H1 (cell line): Measurements from ENCODE around the gene TNP2. TPM values are rescaled to one million over a fixed set of nuclear protein-coding genes. Genes with fewer than 3 reads are reported as not detected.

Experiments used
- CTCF ChIA-PET: fragments of 300-600 bp; sonication (Branson Sonifier 250); formaldehyde crosslinking; loops from one replicate; lab custom pipeline; 2021; ENCODE audit not compliant: partially characterized antibody; lab: Charles Lee
- POLR2A ChIA-PET: fragments of 300-600 bp; sonication (Branson Sonifier 250); formaldehyde crosslinking; loops from one replicate; lab custom pipeline; 2021; ENCODE audit warnings: inconsistent platforms; ENCODE audit not compliant: partially characterized antibody; lab: Charles Lee
- DNase-seq, 2 experiments: peaks; one replicate each; pipeline versions ENCODE4 v3.0.0 to v3.0.0-alpha.2; 2010 to 2022; ENCODE audit warnings: low spot score in 2 of 2, low read depth in 1 of 2, mixed read lengths in 1 of 2
- FAIRE-seq: peaks from 2 replicates; lab custom pipeline; 2011; peaks lifted over from hg19 to GRCh38; lab: Jason Lieb, UNC
- H2AFZ ChIP-seq: 2 replicates; pipeline ENCODE4 v1.8.1; 2012; ENCODE audit warnings: low read length, inconsistent platforms
- H2AK5ac ChIP-seq: 2 replicates; pipeline ENCODE4 v1.6.1; 2013; ENCODE audit warnings: low read depth, low read length
- H2BK120ac ChIP-seq: replicated peaks from 2 replicates; pipeline ENCODE3; 2013; ENCODE audit warnings: low read depth, low read length, inconsistent platforms
- H2BK12ac ChIP-seq: 2 replicates; pipeline ENCODE4 v1.6.1; 2013; ENCODE audit warnings: low read depth, low read length
- H2BK15ac ChIP-seq: 2 replicates; pipeline ENCODE4 v1.6.1; 2013; ENCODE audit warnings: low read length
- H2BK20ac ChIP-seq: 2 replicates; pipeline ENCODE4 v1.6.1; 2013; ENCODE audit warnings: low read length
- H2BK5ac ChIP-seq: 2 replicates; pipeline ENCODE4 v1.6.1; 2013; ENCODE audit warnings: low read depth, low read length
- H3K14ac ChIP-seq: 2 replicates; pipeline ENCODE4 v1.6.1; 2013; ENCODE audit warnings: inconsistent platforms; ENCODE audit not compliant: insufficient read length
- H3K18ac ChIP-seq: 2 replicates; pipeline ENCODE4 v1.6.1; 2013; ENCODE audit warnings: low read length; ENCODE audit errors: extremely low read depth
- H3K23ac ChIP-seq: 2 replicates; pipeline ENCODE4 v1.6.1; 2013; ENCODE audit warnings: inconsistent platforms; ENCODE audit not compliant: insufficient read length
- H3K23me2 ChIP-seq: 2 replicates; pipeline ENCODE4 v1.6.1; 2013; ENCODE audit warnings: low read depth, low read length
- H3K27ac ChIP-seq: 2 replicates; pipeline ENCODE4 v1.6.1; 2011; ENCODE audit warnings: low read depth, low read length, inconsistent platforms
- H3K27me3 ChIP-seq, 4 experiments: replicated peaks in 1 of 4; 1 replicate in 1 of 4; 2 replicates in 3 of 4; pipeline versions ENCODE4 v1.6.1 to v1.8.1; 2011 to 2013; ENCODE audit warnings: low read length in 3 of 4, mild to moderate bottlenecking in 3 of 4, inconsistent platforms in 2 of 4, mixed read lengths in 2 of 4, moderate library complexity in 1 of 4; ENCODE audit not compliant: control insufficient read depth in 3 of 4, insufficient read depth in 3 of 4; ENCODE audit errors: extremely low read depth in 1 of 4
- H3K36me3 ChIP-seq, 4 experiments: 2 replicates each; pipeline versions ENCODE4 v1.6.1 to v1.8.1; 2011 to 2013; ENCODE audit warnings: mild to moderate bottlenecking in 4 of 4, low read length in 3 of 4, moderate library complexity in 2 of 4, control low read depth in 1 of 4, inconsistent platforms in 1 of 4; ENCODE audit not compliant: insufficient read depth in 4 of 4, control insufficient read depth in 2 of 4
- H3K4ac ChIP-seq: replicated peaks from 2 replicates; pipeline ENCODE3; 2013; ENCODE audit warnings: low read length, low read depth, mixed read lengths, inconsistent platforms; ENCODE audit not compliant: insufficient read length
- H3K4me1 ChIP-seq, 4 experiments: replicated peaks in 1 of 4; 1 replicate in 1 of 4; 2 replicates in 3 of 4; pipeline versions ENCODE4 v1.6.1 to v1.8.1; 2011 to 2013; ENCODE audit warnings: low read length in 3 of 4, inconsistent platforms in 2 of 4, mixed read lengths in 1 of 4; ENCODE audit not compliant: insufficient read depth in 4 of 4, control insufficient read depth in 3 of 4
- H3K4me2 ChIP-seq, 2 experiments: 2 replicates each; pipeline versions ENCODE4 v1.6.1 to v1.8.1; 2011 to 2013; ENCODE audit warnings: low read depth in 2 of 2, low read length in 2 of 2, control low read depth in 1 of 2, inconsistent platforms in 1 of 2, mild to moderate bottlenecking in 1 of 2; ENCODE audit not compliant: insufficient read depth in 1 of 2
- H3K4me3 ChIP-seq, 4 experiments: fragments of 200-600, 300-600 bp in 1 of 4; sonication (generic), shearing (Covaris generic), sonication (Bioruptor Twin) in 1 of 4; 2 replicates each; pipeline versions ENCODE4 v1.5.1 to v1.8.1; 2011 to 2016; ENCODE audit warnings: low read length in 4 of 4, low read depth in 3 of 4, control low read depth in 2 of 4, inconsistent platforms in 2 of 4, mild to moderate bottlenecking in 2 of 4, mixed read lengths in 1 of 4, moderate library complexity in 1 of 4; ENCODE audit not compliant: insufficient read depth in 2 of 4; ENCODE audit errors: extremely low read depth in 1 of 4
- H3K56ac ChIP-seq: replicated peaks from 2 replicates; pipeline ENCODE3; 2013; ENCODE audit warnings: low read depth, mild to moderate bottlenecking, mixed read lengths, low read length, inconsistent platforms; ENCODE audit not compliant: insufficient read length
- H3K79me1 ChIP-seq: 2 replicates; pipeline ENCODE4 v1.6.1; 2013; ENCODE audit warnings: low read depth, low read length, control low read depth
- H3K79me2 ChIP-seq, 2 experiments: 2 replicates each; pipeline versions ENCODE4 v1.6.1 to v1.8.1; 2012 to 2013; ENCODE audit warnings: low read length in 2 of 2, mild to moderate bottlenecking in 2 of 2, inconsistent platforms in 1 of 2; ENCODE audit not compliant: insufficient read depth in 2 of 2, control insufficient read depth in 1 of 2
- H3K9ac ChIP-seq, 4 experiments: replicated peaks in 1 of 4; 1 replicate in 1 of 4; 2 replicates in 3 of 4; pipeline versions ENCODE4 v1.6.1 to v1.8.1; 2011 to 2013; ENCODE audit warnings: low read depth in 3 of 4, low read length in 3 of 4, control low read depth in 2 of 4, mild to moderate bottlenecking in 2 of 4, moderate library complexity in 2 of 4, inconsistent platforms in 1 of 4; ENCODE audit errors: extremely low read depth in 1 of 4
- H3K9me3 ChIP-seq, 2 experiments: 2 replicates each; pipeline versions ENCODE4 v1.6.1 to v1.8.1; 2012 to 2013; ENCODE audit warnings: mild to moderate bottlenecking in 2 of 2, moderate library complexity in 2 of 2, control low read depth in 1 of 2, inconsistent platforms in 1 of 2, low read depth in 1 of 2, low read length in 1 of 2, mixed read lengths in 1 of 2; ENCODE audit not compliant: insufficient read depth in 2 of 2
- H4K20me1 ChIP-seq, 2 experiments: replicated peaks in 1 of 2; 2 replicates each; pipeline versions ENCODE3 to v1.8.1; 2011 to 2013; ENCODE audit warnings: inconsistent platforms in 2 of 2, low read length in 2 of 2, mild to moderate bottlenecking in 1 of 2; ENCODE audit not compliant: insufficient read depth in 2 of 2, control insufficient read depth in 1 of 2
- H4K5ac ChIP-seq: 2 replicates; pipeline ENCODE4 v1.6.1; 2013; ENCODE audit warnings: low read length, low read depth, mixed read lengths, inconsistent platforms; ENCODE audit not compliant: insufficient read length
- H4K8ac ChIP-seq: 2 replicates; pipeline ENCODE4 v1.8.0; 2013; ENCODE audit warnings: mild to moderate bottlenecking, moderate library complexity, low read length, inconsistent platforms; ENCODE audit not compliant: insufficient read depth; ENCODE audit errors: extremely low read depth
- H4K91ac ChIP-seq: replicated peaks from 2 replicates; pipeline ENCODE3; 2013; ENCODE audit warnings: low read length, mixed read lengths, inconsistent platforms; ENCODE audit not compliant: insufficient read length
- EP300 ChIP-seq, 2 experiments: IDR thresholded peaks; 1 replicate in 1 of 2; 2 replicates in 1 of 2; pipeline ENCODE4 v1.6.1; 2011 to 2012; ENCODE audit warnings: low read depth in 2 of 2, low read length in 2 of 2, mild to moderate bottlenecking in 2 of 2, borderline replicate concordance in 1 of 2, inconsistent platforms in 1 of 2, moderate library complexity in 1 of 2
- EZH2 ChIP-seq: fragments of 200-600 bp; sonication (generic); IDR thresholded peaks from 2 replicates; pipeline ENCODE4 v1.7.1; 2012; ENCODE audit warnings: low read depth, mild to moderate bottlenecking, moderate library complexity, low read length, inconsistent platforms; ENCODE audit not compliant: severe bottlenecking
- POLR2A ChIP-seq, 2 experiments: IDR thresholded peaks; 1 replicate in 1 of 2; 2 replicates in 1 of 2; pipeline ENCODE4 v1.6.1; 2011; ENCODE audit warnings: low read depth in 2 of 2, low read length in 2 of 2, mild to moderate bottlenecking in 2 of 2; ENCODE audit errors: control extremely low read depth in 1 of 2
- WGBS, 2 experiments: shearing (Covaris generic) in 1 of 2; methylation state at CpG; one replicate each; pipeline versions ENCODE4 v1.1.6 to v1.1.7; 2013 to 2015; ENCODE audit warnings: low lambda C conversion rate in 2 of 2, mixed read lengths in 2 of 2, inconsistent platforms in 1 of 2, low coverage in 1 of 2, missing lambda C conversion rate in 1 of 2; ENCODE audit not compliant: insufficient replicate concordance in 2 of 2, insufficient coverage in 1 of 2, insufficient read length in 1 of 2; ENCODE audit errors: extremely low coverage in 1 of 2, missing lambda C conversion rate in 1 of 2; 5-methylcytosine and 5-hydroxymethylcytosine counted together
- polyA plus RNA-seq, 7 experiments: library from polyadenylated mRNA; depleted of rRNA in 3 of 7; stranded (reverse) in 5 of 7; unstranded in 2 of 7; fragments of >200 nt in 5 of 7; fragments of 200-250 nt in 2 of 7; gene quantifications; 1 replicate in 5 of 7; 2 replicates in 1 of 7; 4 replicates in 1 of 7; pipeline versions ENCODE4 v1.2.1 to v1.2.3, GENCODE V29; 2011 to 2013; ENCODE audit warnings: missing spikeins in 2 of 7, mixed read lengths in 2 of 7
- total RNA-seq: library from RNA; stranded (reverse); fragmentation: NEBNext Ultra II Directional; extraction: Animal tissue kit (Norgen Biotek cat#: 25700); gene quantifications from 2 replicates; pipeline ENCODE4 v1.2.1, GENCODE V29; 2021
- TF ChIP-seq, protein P1 (sequence below): IDR thresholded peaks from 2 replicates; pipeline ENCODE4 v1.6.1; 2012; ENCODE audit warnings: inconsistent platforms

The TNP2 gene
- total and polyA plus RNA-seq, 2 of the 8 experiments (the other 6 are each of a cell fraction or from before 2014, with no cell fraction given): not detected

DNA sequence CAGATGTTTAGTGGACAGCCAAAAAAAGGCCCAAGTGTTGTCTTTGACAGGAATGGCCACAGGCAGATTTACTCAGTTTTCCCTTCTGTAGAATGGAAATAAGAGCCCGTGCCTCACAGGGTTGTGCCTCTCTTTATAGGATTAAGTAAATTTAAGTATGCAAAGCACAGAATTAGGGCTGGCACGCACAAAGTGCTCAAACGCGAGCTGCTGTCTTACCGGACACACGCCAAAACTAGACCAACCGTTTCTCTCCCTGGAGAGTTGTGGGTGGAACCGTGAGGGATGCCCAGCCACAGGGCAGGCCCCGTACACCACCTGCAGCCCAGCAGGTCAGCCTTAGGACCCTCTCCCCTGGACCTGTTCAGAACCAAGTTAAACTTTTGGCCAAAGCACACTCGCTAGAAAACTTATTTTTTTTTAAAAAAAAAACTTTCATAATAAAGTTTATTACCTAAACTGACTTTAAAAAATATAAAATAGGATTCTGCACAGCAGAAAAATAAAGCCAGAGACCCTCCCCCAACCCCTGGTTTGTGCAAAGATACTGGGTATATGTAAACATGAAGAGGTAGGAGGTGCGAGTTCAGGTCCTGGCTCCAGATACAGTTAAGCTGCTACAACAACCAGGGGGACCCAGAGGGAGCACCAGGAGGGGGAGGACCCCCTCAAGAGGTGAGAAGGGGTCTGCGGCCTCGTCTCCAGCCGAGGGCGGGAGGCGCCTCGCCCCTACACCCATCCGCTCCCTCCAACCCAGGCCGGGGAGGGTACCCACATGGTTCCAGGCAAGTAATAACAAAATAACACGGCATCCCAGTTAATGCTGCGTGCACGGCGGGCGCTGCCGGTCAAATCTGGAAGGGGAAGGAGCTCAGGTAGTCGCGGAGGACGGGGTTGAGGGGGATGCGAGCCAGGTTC, 14.9 kb downstream of the TNP2 start:
- H3K4me1 ChIP-seq: peaks cover 0 to 19% (median 8%) of the 10 kb centered on the region in 4 experiments; a peak in 5 of 7 replicates
- H3K9me3 ChIP-seq: no peaks in the 10 kb centered on the region
- H2BK20ac ChIP-seq: no peak overlapping the region
- H3K23me2 ChIP-seq: peaks cover 15% of the 10 kb centered on the region
- peak overlapping the region; percentile 59 to 97 (median 74) for H3K4me3 ChIP-seq
- no peak for FAIRE-seq
- peak overlapping the region in 3 of 4 experiments; percentile 2 to 46 (median 45); a peak in 5 of 7 replicates for H3K9ac ChIP-seq
- no peak overlapping the region for H2AFZ ChIP-seq
- no peak overlapping the region for H3K4ac ChIP-seq
- H2BK5ac ChIP-seq: 0 out of 2 replicates have a peak overlapping the region, but pooled peaks have one; percentile 16
- peak overlapping the region; percentile 92 for H4K8ac ChIP-seq
- CTCF ChIA-PET: interaction anchor here (0.6 to 6.8 kb wide), 27 partner anchors 13 to 304 kb away, joined by 3 to 79 read pairs (median 5); partner anchors contain the start of genes PRM3 and TNP2
- H3K79me2 ChIP-seq: peaks cover 0 to 28% of the 10 kb centered on the region in 2 experiments; a peak in 2 of 4 replicates
- no peak overlapping the region for H3K27ac ChIP-seq
- H2BK15ac ChIP-seq: no peak overlapping the region
- H2AK5ac ChIP-seq: no peak overlapping the region
- H2BK12ac ChIP-seq: no peak overlapping the region
- no peak overlapping the region for H4K5ac ChIP-seq
- peak overlapping the region; percentile 48; the same call in 1 of the 2 replicates for H3K18ac ChIP-seq
- H4K91ac ChIP-seq: no peak overlapping the region
- no peak for DNase-seq
- H3K56ac ChIP-seq: peak overlapping the region; percentile 19
- 42% methylated on average over 29 of the region's 29 CpGs; no CpG with 5 or more reads in 1 of the 2 experiments for WGBS, 2 experiments
- H3K14ac ChIP-seq: no peak overlapping the region
- no peak overlapping the region for H3K23ac ChIP-seq
- H3K79me1 ChIP-seq: peaks cover 4% of the 10 kb centered on the region
- no peak for TF ChIP-seq EP300 (IDR thresholded peaks at IDR 0.05; ENCODE audit: borderline replicate concordance in 1 of 2, low read depth in 2 of 2, low read length in 2 of 2)
- TF ChIP-seq, protein P1, sequence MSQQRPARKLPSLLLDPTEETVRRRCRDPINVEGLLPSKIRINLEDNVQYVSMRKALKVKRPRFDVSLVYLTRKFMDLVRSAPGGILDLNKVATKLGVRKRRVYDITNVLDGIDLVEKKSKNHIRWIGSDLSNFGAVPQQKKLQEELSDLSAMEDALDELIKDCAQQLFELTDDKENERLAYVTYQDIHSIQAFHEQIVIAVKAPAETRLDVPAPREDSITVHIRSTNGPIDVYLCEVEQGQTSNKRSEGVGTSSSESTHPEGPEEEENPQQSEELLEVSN: peak; percentile 22; the same call in 1 of the 2 replicates
- no peak for TF ChIP-seq EZH2
- TF ChIP-seq POLR2A (IDR thresholded peaks at IDR 0.05; ENCODE audit: control extremely low read depth in 1 of 2, low read depth in 2 of 2, low read length in 2 of 2): 0 out of 3 replicates have a peak, but pooled peaks of 1 of the 2 experiments have one; percentile 19
- H2BK120ac ChIP-seq: no peak overlapping the region
- peak overlapping the region; percentile 82 to 86 for H3K4me2 ChIP-seq
- H3K36me3 ChIP-seq: peaks cover 0 to 8% (median 5%) of the 10 kb centered on the region in 4 experiments; a peak in 5 of 8 replicates
- H3K27me3 ChIP-seq: no peaks in the 10 kb centered on the region; a peak in 1 of 7 replicates
- H4K20me1 ChIP-seq: peaks cover 11 to 22% of the 10 kb centered on the region in 2 experiments
- POLR2A ChIA-PET: interaction anchor here (0.7 to 4.6 kb wide), 36 partner anchors 8 to 259 kb away, joined by 3 to 32 read pairs (median 7); partner anchors contain the start of gene TNP2
